BLaER1 treated with 17β-estradiol and CSF1 and Interleukin-3, amounts not matched to agents 10 nM and 100 nM (cell line): ENCODE results near the gene PAPPA.

Experiments
- H3K27ac ChIP-seq, 11 experiments: shearing (Covaris generic); formaldehyde crosslinking; 2 replicates each; pipeline ENCODE4 v1.8.1; 2022
- H3K27me3 ChIP-seq, 11 experiments: shearing (Covaris generic); formaldehyde crosslinking; 2 replicates each; pipeline ENCODE4 v1.8.1; 2022
- H3K36me3 ChIP-seq, 11 experiments: shearing (Covaris generic); formaldehyde crosslinking; 2 replicates each; pipeline ENCODE4 v1.8.1; 2022
- H3K4me1 ChIP-seq, 10 experiments: shearing (Covaris generic); formaldehyde crosslinking; 2 replicates each; pipeline ENCODE4 v1.8.1; 2022
- H3K4me2 ChIP-seq, 11 experiments: shearing (Covaris generic); formaldehyde crosslinking; 2 replicates each; pipeline ENCODE4 v1.8.1; 2022
- H3K4me3 ChIP-seq, 10 experiments: shearing (Covaris generic); formaldehyde crosslinking; 2 replicates each; pipeline ENCODE4 v1.8.1; 2022
- H3K9ac ChIP-seq, 11 experiments: shearing (Covaris generic); formaldehyde crosslinking; 2 replicates each; pipeline ENCODE4 v1.8.1; 2022
- H3K9me3 ChIP-seq, 11 experiments: shearing (Covaris generic); formaldehyde crosslinking; replicated peaks in 1 of 11; 2 replicates each; pipeline ENCODE4 v1.8.1; 2022
- H4K20me1 ChIP-seq, 11 experiments: shearing (Covaris generic); formaldehyde crosslinking; 2 replicates each; pipeline ENCODE4 v1.8.1; 2022
- Cebpa-rat ChIP-seq, 11 experiments: shearing (Covaris generic); IDR thresholded peaks; 2 replicates each; pipeline ENCODE4 v1.8.1; 2022

PAPPA gene

DNA sequence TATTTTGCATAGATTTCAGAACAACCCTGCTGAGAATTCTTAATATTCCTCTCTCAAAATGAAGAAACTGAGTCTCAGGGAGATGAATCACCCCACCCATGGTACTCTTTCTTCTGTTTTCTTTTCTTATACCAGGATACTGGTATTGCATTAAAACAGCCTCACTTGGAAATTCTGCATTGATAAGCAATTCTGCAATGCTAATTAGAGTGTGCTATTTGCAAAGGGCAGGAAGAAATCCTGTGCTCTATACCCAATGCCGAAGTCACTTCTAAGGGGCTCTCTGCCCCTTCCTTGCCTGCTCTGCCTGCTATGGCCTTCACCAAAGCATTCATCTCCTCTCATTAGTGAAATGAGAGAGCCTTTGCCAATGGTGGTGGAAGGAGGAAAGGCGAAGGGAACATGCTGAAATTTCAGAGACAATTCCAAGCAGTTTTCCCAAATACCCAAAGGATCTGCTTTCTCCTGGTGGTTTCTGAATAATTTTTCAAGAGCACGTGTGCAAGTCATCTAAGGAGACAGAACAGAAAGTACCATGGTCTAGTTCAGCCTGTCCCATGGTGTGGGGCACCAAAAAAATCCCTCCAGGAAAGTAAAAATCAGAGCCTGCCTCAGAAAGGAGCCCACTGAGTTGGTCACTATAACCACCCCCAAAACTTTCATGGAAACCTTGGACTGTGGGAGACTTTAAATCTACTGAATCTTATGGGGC, 156.5 kb downstream of the PAPPA start:
- H3K36me3 ChIP-seq = no peaks in the 10 kb centered on the region
- H3K4me1 ChIP-seq = no peaks in the 10 kb centered on the region
- H3K9me3 ChIP-seq = no peaks in the 10 kb centered on the region
- H3K4me2 ChIP-seq = no peak overlapping the region
- H3K4me3 ChIP-seq = no peak overlapping the region
- no peak overlapping the region for H3K27ac ChIP-seq
- no peaks in the 10 kb centered on the region for H3K27me3 ChIP-seq
- no peak for TF ChIP-seq Cebpa-rat (IDR thresholded peaks at IDR 0.05)
- no peak overlapping the region for H3K9ac ChIP-seq
- H4K20me1 ChIP-seq = no peaks in the 10 kb centered on the region

DNA sequence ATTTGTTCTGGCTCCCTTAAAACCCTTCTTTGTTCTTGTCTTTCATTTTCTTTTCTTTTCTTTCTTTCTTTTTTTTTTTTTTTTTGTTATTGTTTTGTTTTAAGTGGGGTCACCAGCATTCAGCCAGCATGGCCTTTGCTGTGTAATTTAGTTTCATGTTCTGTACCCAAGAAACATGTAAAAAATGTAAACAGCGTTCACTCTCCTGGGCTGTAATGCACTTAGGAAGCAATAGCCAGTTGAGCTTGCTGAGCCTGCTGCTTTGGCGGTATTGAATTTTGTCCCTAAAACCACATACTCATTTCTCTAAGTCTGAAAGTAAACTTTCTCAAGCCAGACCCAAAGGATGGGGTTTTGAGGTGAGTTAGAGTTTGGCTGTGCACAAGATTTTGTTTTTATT, 158.6 kb downstream of the PAPPA start:
- Histone ChIP-seq H3K36me3 (no peaks in the 10 kb centered on the region), H3K4me3 (no peak overlapping the region), H3K27me3 (no peaks in the 10 kb centered on the region), H3K9ac (no peak overlapping the region), H3K4me1 (no peaks in the 10 kb centered on the region), H3K27ac (no peak overlapping the region), H3K4me2 (no peak overlapping the region), H3K9me3 (no peaks in the 10 kb centered on the region), H4K20me1 (no peaks in the 10 kb centered on the region)
- no peak for TF ChIP-seq Cebpa-rat (IDR thresholded peaks at IDR 0.05)

GRCh38 chr9:116313638-116314037, 160.0 kb downstream of the PAPPA start:
- H3K9ac ChIP-seq = no peak overlapping the region
- H3K27me3 ChIP-seq = no peaks in the 10 kb centered on the region
- no peak overlapping the region for H3K4me3 ChIP-seq
- no peak for TF ChIP-seq Cebpa-rat (IDR thresholded peaks at IDR 0.05)
- H4K20me1 ChIP-seq = no peaks in the 10 kb centered on the region
- H3K9me3 ChIP-seq = no peaks in the 10 kb centered on the region
- H3K4me2 ChIP-seq = no peak overlapping the region
- no peaks in the 10 kb centered on the region for H3K4me1 ChIP-seq
- H3K36me3 ChIP-seq = no peaks in the 10 kb centered on the region
- H3K27ac ChIP-seq = no peak overlapping the region

DNA sequence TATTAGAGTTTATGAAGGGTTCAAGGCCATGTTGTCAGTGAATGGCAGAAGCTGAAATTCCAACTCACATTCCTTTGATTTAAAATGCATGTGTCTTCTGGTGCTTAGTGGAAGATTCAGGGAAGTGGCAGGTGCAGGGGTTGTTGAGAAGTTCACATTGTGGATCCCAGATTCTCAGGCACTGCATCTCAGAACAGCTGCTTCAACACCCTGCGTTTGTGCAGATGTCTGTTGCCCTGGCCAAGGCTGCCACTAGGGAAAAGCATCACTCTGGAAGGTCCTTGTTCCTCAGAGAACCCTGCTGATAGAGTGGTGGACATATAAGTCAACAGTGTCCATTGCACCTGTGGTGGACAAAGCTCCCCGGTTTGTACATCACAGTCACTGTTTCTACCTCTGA, 162.7 kb downstream of the PAPPA start:
- no peak overlapping the region for H3K4me3 ChIP-seq
- H3K9me3 ChIP-seq = no peaks in the 10 kb centered on the region
- H3K4me1 ChIP-seq = peaks cover 0 to 10% (median 7%) of the 10 kb centered on the region in 10 experiments; a peak in 12 of 20 replicates
- no peak for TF ChIP-seq Cebpa-rat (IDR thresholded peaks at IDR 0.05)
- H3K27ac ChIP-seq = no peak overlapping the region
- no peaks in the 10 kb centered on the region for H3K27me3 ChIP-seq
- H3K4me2 ChIP-seq = no peak overlapping the region
- no peaks in the 10 kb centered on the region for H4K20me1 ChIP-seq
- no peak overlapping the region for H3K9ac ChIP-seq
- H3K36me3 ChIP-seq = no peaks in the 10 kb centered on the region

DNA sequence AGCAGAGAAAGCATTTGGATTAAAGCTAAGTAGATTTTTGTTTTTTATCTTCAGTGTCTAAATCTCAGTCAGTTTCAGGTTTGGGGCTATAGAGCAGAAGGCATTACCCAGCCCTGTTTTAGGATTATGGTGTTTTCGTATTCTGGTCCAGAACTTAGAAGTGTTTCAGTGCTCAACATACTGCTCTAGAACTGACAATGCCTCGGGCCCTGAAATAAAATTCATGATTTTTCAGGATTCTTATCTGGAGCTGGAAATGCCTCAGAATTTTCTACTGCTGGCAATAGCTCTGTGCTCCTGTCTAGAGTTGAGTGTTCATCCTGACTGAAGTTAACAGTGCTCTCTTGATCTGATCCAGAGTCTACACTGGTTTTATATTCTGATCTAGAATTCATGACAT, 163.9 kb downstream of the PAPPA start:
- Histone ChIP-seq H3K9me3 (no peaks in the 10 kb centered on the region), H3K27me3 (no peaks in the 10 kb centered on the region), H3K27ac (no peak overlapping the region), H3K9ac (no peak overlapping the region), H3K4me2 (no peak overlapping the region), H4K20me1 (no peaks in the 10 kb centered on the region), H3K4me3 (no peak overlapping the region), H3K36me3 (no peaks in the 10 kb centered on the region), H3K4me1 (peaks cover 0 to 10% (median 7%) of the 10 kb centered on the region in 10 experiments; a peak in 12 of 20 replicates)
- no peak for TF ChIP-seq Cebpa-rat (IDR thresholded peaks at IDR 0.05)

DNA sequence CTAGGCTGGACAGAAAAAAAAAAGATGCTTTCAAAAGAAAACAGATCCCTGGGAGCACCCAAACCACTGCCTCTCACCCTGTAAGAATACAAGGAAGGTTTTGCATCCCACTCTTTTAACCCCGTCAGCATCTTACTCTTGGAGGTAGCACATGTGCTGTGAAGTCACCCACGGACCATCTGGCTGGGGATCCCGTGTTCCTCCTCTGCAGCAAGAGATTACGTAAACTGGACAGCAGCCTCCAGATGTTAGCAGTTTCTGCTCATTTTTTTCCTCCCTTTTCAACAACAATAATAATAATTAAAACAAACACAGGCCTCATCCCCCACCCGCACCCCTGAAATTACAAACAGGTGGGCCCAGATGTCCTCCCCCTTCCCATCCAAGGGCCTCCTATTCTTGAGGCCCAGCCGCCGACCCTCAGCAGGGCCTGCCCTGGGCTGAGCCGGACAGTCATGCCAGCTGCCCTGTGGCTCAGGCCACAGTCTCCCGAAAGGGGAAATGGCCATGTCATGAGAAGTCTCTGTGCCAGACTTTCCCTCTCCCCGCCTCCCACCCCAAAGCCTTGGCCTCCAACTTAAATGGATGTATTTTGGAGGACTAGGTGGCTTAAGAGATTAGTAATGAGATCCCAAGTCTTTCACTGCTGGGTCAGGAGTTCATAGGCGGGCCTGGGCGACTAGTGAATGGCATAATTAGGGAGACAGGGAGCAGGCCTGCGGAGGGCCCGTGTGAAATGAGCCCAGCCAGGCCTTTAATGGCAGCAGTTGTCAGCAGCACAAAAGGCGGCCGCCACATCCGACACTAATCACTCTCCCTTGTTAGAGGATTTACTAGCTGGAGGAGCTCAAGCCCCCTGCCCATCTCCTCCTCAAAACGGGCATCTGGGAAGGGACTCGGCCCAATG, 165.1 kb downstream of the PAPPA start:
- no peaks in the 10 kb centered on the region for H4K20me1 ChIP-seq
- no peak overlapping the region for H3K27ac ChIP-seq
- H3K4me2 ChIP-seq = no peak overlapping the region
- no peak overlapping the region for H3K4me3 ChIP-seq
- no peak for TF ChIP-seq Cebpa-rat (IDR thresholded peaks at IDR 0.05)
- H3K27me3 ChIP-seq = no peaks in the 10 kb centered on the region
- H3K9ac ChIP-seq = no peak overlapping the region
- no peaks in the 10 kb centered on the region for H3K36me3 ChIP-seq
- peaks cover 0 to 10% (median 7%) of the 10 kb centered on the region in 10 experiments; a peak in 12 of 20 replicates for H3K4me1 ChIP-seq
- H3K9me3 ChIP-seq = no peaks in the 10 kb centered on the region

GRCh38 chr9:116319480-116319879, 165.9 kb downstream of the PAPPA start:
- Histone ChIP-seq H3K9me3 (no peaks in the 10 kb centered on the region), H3K27ac (no peak overlapping the region), H3K4me2 (no peak overlapping the region), H3K9ac (no peak overlapping the region), H3K36me3 (no peaks in the 10 kb centered on the region), H3K27me3 (no peaks in the 10 kb centered on the region), H4K20me1 (no peaks in the 10 kb centered on the region), H3K4me3 (no peak overlapping the region), H3K4me1 (peaks cover 0 to 10% (median 7%) of the 10 kb centered on the region in 10 experiments; a peak in 12 of 20 replicates)
- no peak for TF ChIP-seq Cebpa-rat (IDR thresholded peaks at IDR 0.05)

GRCh38 chr9:116320290-116320689, 166.7 kb downstream of the PAPPA start:
- H3K4me3 ChIP-seq = no peak overlapping the region
- H3K4me1 ChIP-seq = peaks cover 0 to 10% (median 7%) of the 10 kb centered on the region in 10 experiments; a peak in 12 of 20 replicates
- no peak overlapping the region for H3K27ac ChIP-seq
- TF ChIP-seq Cebpa-rat (IDR thresholded peaks at IDR 0.05) = no peak
- H3K4me2 ChIP-seq = peak overlapping the region in 8 of 11 experiments; percentile 4 to 47 (median 18); a peak in 11 of 22 replicates
- H3K9ac ChIP-seq = no peak overlapping the region
- H3K36me3 ChIP-seq = no peaks in the 10 kb centered on the region
- H3K9me3 ChIP-seq = no peaks in the 10 kb centered on the region
- no peaks in the 10 kb centered on the region for H3K27me3 ChIP-seq
- H4K20me1 ChIP-seq = no peaks in the 10 kb centered on the region

GRCh38 chr9:116322521-116322920, 168.9 kb downstream of the PAPPA start:
- H4K20me1 ChIP-seq = no peaks in the 10 kb centered on the region
- no peak for TF ChIP-seq Cebpa-rat (IDR thresholded peaks at IDR 0.05)

More at GRCh38 chr9:116322521-116322920, 168.9 kb downstream of the PAPPA start:
- H3K9ac ChIP-seq = no peak overlapping the region
- H3K27me3 ChIP-seq = no peaks in the 10 kb centered on the region
- peaks cover 0 to 10% (median 7%) of the 10 kb centered on the region in 10 experiments; a peak in 12 of 20 replicates for H3K4me1 ChIP-seq
- no peaks in the 10 kb centered on the region for H3K9me3 ChIP-seq
- no peak overlapping the region for H3K27ac ChIP-seq
- no peaks in the 10 kb centered on the region for H3K36me3 ChIP-seq
- no peak overlapping the region for H3K4me3 ChIP-seq
- no peak overlapping the region for H3K4me2 ChIP-seq
